H1 (cell line): ENCODE data around the gene SIK3.

Experiments
- EP300 ChIP-seq, 2 experiments: IDR thresholded peaks; 1 replicate in 1 of 2; 2 replicates in 1 of 2; pipeline ENCODE4 v1.6.1; 2011 to 2012; ENCODE audit warnings: low read depth in 2 of 2, low read length in 2 of 2, mild to moderate bottlenecking in 2 of 2, borderline replicate concordance in 1 of 2, inconsistent platforms in 1 of 2, moderate library complexity in 1 of 2
- POLR2AphosphoS5 ChIP-seq: IDR thresholded peaks from 2 replicates; pipeline ENCODE4 v1.6.1; 2011; ENCODE audit warnings: low read depth, low read length
- SP2 ChIP-seq: IDR thresholded peaks from 2 replicates; pipeline ENCODE4 v1.6.1; 2012; ENCODE audit warnings: mild to moderate bottlenecking, low read length, inconsistent platforms
- TAF7 ChIP-seq: optimal IDR thresholded peaks from 2 replicates; pipeline ENCODE3; 2011; ENCODE audit warnings: low read depth, mild to moderate bottlenecking, inconsistent platforms, low read length, moderate library complexity, borderline replicate concordance
- TF ChIP-seq, protein P1 (sequence below), 3 experiments: IDR thresholded peaks; 1 replicate in 2 of 3; 2 replicates in 1 of 3; pipeline versions ENCODE4 v1.5.1 to v1.6.1; 2011; ENCODE audit warnings: low read length in 3 of 3, mild to moderate bottlenecking in 3 of 3, inconsistent platforms in 2 of 3, low read depth in 1 of 3, moderate library complexity in 1 of 3; ENCODE audit not compliant: insufficient read depth in 1 of 3; ENCODE audit errors: control extremely low read depth in 1 of 3

- no peak for TF ChIP-seq POLR2AphosphoS5
- TF ChIP-seq, protein P1, sequence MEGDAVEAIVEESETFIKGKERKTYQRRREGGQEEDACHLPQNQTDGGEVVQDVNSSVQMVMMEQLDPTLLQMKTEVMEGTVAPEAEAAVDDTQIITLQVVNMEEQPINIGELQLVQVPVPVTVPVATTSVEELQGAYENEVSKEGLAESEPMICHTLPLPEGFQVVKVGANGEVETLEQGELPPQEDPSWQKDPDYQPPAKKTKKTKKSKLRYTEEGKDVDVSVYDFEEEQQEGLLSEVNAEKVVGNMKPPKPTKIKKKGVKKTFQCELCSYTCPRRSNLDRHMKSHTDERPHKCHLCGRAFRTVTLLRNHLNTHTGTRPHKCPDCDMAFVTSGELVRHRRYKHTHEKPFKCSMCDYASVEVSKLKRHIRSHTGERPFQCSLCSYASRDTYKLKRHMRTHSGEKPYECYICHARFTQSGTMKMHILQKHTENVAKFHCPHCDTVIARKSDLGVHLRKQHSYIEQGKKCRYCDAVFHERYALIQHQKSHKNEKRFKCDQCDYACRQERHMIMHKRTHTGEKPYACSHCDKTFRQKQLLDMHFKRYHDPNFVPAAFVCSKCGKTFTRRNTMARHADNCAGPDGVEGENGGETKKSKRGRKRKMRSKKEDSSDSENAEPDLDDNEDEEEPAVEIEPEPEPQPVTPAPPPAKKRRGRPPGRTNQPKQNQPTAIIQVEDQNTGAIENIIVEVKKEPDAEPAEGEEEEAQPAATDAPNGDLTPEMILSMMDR (IDR thresholded peaks at IDR 0.05; ENCODE audit: control extremely low read depth in 1 of 3, insufficient read depth in 1 of 3, low read depth in 1 of 3, low read length in 3 of 3), result no peak
- no peak for TF ChIP-seq SP2
- TF ChIP-seq EP300 (IDR thresholded peaks at IDR 0.05; ENCODE audit: borderline replicate concordance in 1 of 2, low read depth in 2 of 2, low read length in 2 of 2), result no peak
- no peak for TF ChIP-seq TAF7
These were observed 272.1 kb downstream of the SIK3 start for GRCh38 chr11:116825854-116826750.
